GM23338 (cell line): ENCODE data around the gene SARM1. TPM values are rescaled to one million over a fixed set of nuclear protein-coding genes. Genes with fewer than 3 reads are reported as not detected.

Source experiments
- ATAC-seq: fragments of 200-7000 bp; cut with Tn5 transposase; 3 replicates; pipeline ENCODE4 v1.9.1; 2020
- DNase-seq: peaks from one replicate; pipeline ENCODE4 v3.0.0-alpha.2; 2015; ENCODE audit warnings: low spot score
- H2AFZ ChIP-seq: fragments of 200-600 bp; sonication (generic); 2 replicates; pipeline ENCODE4 v1.8.0; 2016; ENCODE audit warnings: antibody characterized with exemption, mild to moderate bottlenecking, moderate library complexity
- H3F3A ChIP-seq: fragments of 200-600 bp; sonication (generic); replicated peaks from 2 replicates; pipeline ENCODE4 v1.8.0; 2017; ENCODE audit warnings: antibody characterized with exemption, mixed run types, low read depth
- H3K27ac ChIP-seq: fragments of 200-600 bp; sonication (generic); 2 replicates; pipeline ENCODE4 v1.6.1; 2016; ENCODE audit warnings: low read depth
- H3K27me3 ChIP-seq: fragments of 200-600 bp; sonication (generic); 2 replicates; pipeline ENCODE4 v1.8.0; 2016; ENCODE audit warnings: mild to moderate bottlenecking, mixed run types, moderate library complexity; ENCODE audit not compliant: insufficient read depth
- H3K36me3 ChIP-seq: fragments of 200-600 bp; sonication (generic); 2 replicates; pipeline ENCODE4 v1.8.0; 2016; ENCODE audit warnings: mild to moderate bottlenecking; ENCODE audit not compliant: insufficient read depth
- H3K4me1 ChIP-seq: fragments of 200-600 bp; sonication (generic); 2 replicates; pipeline ENCODE4 v1.8.0; 2016; ENCODE audit warnings: mild to moderate bottlenecking, moderate library complexity; ENCODE audit not compliant: insufficient read depth
- H3K4me2 ChIP-seq: fragments of 200-600 bp; sonication (generic); 2 replicates; pipeline ENCODE4 v1.7.1; 2017; ENCODE audit warnings: mixed run types
- H3K4me3 ChIP-seq: fragments of 200-600 bp; sonication (generic); 2 replicates; pipeline ENCODE4 v1.6.1; 2016; ENCODE audit warnings: mixed run types
- H3K79me2 ChIP-seq: fragments of 200-600 bp; sonication (generic); replicated peaks from 2 replicates; pipeline ENCODE4 v1.8.0; 2017; ENCODE audit warnings: mild to moderate bottlenecking; ENCODE audit not compliant: insufficient read depth
- H3K9me2 ChIP-seq: fragments of 200-600 bp; sonication (generic); 2 replicates; pipeline ENCODE4 v1.8.0; 2017; ENCODE audit not compliant: insufficient read depth
- H4K20me1 ChIP-seq: fragments of 200-600 bp; sonication (generic); replicated peaks from 2 replicates; pipeline ENCODE4 v1.8.0; 2017; ENCODE audit warnings: mild to moderate bottlenecking; ENCODE audit not compliant: insufficient read depth
- H3K27ac Mint-ChIP-seq: 2 replicates; pipeline ENCODE4 v1.8.0; 2020; ENCODE audit warnings: inconsistent platforms, mild to moderate bottlenecking, moderate library complexity, mixed read lengths
- H3K27me3 Mint-ChIP-seq: 3 replicates; pipeline ENCODE4 v1.8.0; 2022; ENCODE audit warnings: low read depth, mild to moderate bottlenecking, moderate library complexity, mixed read lengths, inconsistent platforms; ENCODE audit not compliant: insufficient read depth, poor library complexity
- H3K36me3 Mint-ChIP-seq: 3 replicates; pipeline ENCODE4 v1.8.0; 2021; ENCODE audit warnings: low read depth, mild to moderate bottlenecking, inconsistent platforms, moderate library complexity, mixed read lengths
- H3K4me1 Mint-ChIP-seq: 3 replicates; pipeline ENCODE4 v1.8.0; 2020; ENCODE audit warnings: mild to moderate bottlenecking, inconsistent platforms, mixed read lengths
- H3K4me3 Mint-ChIP-seq: 3 replicates; pipeline ENCODE4 v1.8.0; 2021; ENCODE audit warnings: moderate library complexity, mild to moderate bottlenecking, inconsistent platforms, mixed read lengths
- H3K9me3 Mint-ChIP-seq: 3 replicates; pipeline ENCODE4 v1.8.0; 2020; ENCODE audit warnings: moderate library complexity, mild to moderate bottlenecking, inconsistent platforms, mixed read lengths
- CREB1 ChIP-seq: fragments of 250-450 bp; sonication (Bioruptor Pico); IDR thresholded peaks from 2 replicates; pipeline ENCODE4 v1.5.0; 2020; ENCODE audit warnings: low read depth, mild to moderate bottlenecking, moderate library complexity
- CTCF ChIP-seq, 2 experiments: fragments of 200-600 bp in 1 of 2; sonication (generic) in 1 of 2; conservative IDR thresholded peaks; 2 replicates each; pipeline versions ENCODE4 v1.5.1 to v1.6.1; 2016 to 2017; ENCODE audit warnings: antibody characterized with exemption in 2 of 2, low read depth in 2 of 2, mild to moderate bottlenecking in 2 of 2, moderate library complexity in 1 of 2
- ETS1 ChIP-seq: IDR thresholded peaks from 2 replicates; pipeline ENCODE4 v1.6.1; 2016; ENCODE audit warnings: antibody characterized with exemption
- EZH2 ChIP-seq: fragments of 200-600 bp; sonication (generic); IDR thresholded peaks from one replicate; pipeline ENCODE4 v1.8.0; 2017; ENCODE audit warnings: antibody characterized with exemption, mild to moderate bottlenecking, low read depth; ENCODE audit not compliant: unreplicated experiment
- NANOG ChIP-seq: IDR thresholded peaks from 2 replicates; pipeline ENCODE4 v1.6.1; 2016; ENCODE audit warnings: antibody characterized with exemption, borderline replicate concordance
- POLR2AphosphoS5 ChIP-seq: IDR thresholded peaks from 2 replicates; pipeline ENCODE4 v1.6.1; 2016; ENCODE audit warnings: antibody characterized with exemption, low read depth
- REST ChIP-seq: IDR thresholded peaks from one replicate; pipeline ENCODE4 v1.6.1; 2018; ENCODE audit warnings: antibody characterized with exemption; ENCODE audit not compliant: unreplicated experiment
- ZNF114 ChIP-seq: fragments of 250-450 bp; sonication (Bioruptor Pico); IDR thresholded peaks from 2 replicates; pipeline ENCODE4 v1.5.0; 2020; ENCODE audit warnings: mild to moderate bottlenecking, moderate library complexity
- ZNF331 ChIP-seq: fragments of 250-450 bp; sonication (Bioruptor Pico); IDR thresholded peaks from 2 replicates; pipeline ENCODE4 v1.5.0; 2020; ENCODE audit warnings: low read depth, mild to moderate bottlenecking, moderate library complexity
- polyA plus RNA-seq: library from polyadenylated mRNA; unstranded; fragments of >200 nt; fragmentation: Nextera tagmentation; extraction: Ambion mirVana; gene quantifications from 2 replicates; pipeline ENCODE4 v1.2.1, GENCODE V29; 2016
- total RNA-seq: library from RNA; depleted of rRNA; stranded (reverse); fragments of >200 nt; shearing (Covaris generic); gene quantifications from 2 replicates; pipeline ENCODE4 v1.2.3, GENCODE V29; 2014

The SARM1 gene
- total and polyA plus RNA-seq, 2 experiments from 2014 or later: 0.89 to 15.3 TPM

GRCh38 chr17:28372945-28373274 lies 1.4 kb downstream of the SARM1 start (continued):
- TF ChIP-seq EZH2 (no peak), CREB1 (CRISPR knock-in tag) (no peak), POLR2AphosphoS5 (no peak), ZNF114 (CRISPR knock-in tag) (no peak), REST (no peak), ETS1 (no peak), ZNF331 (CRISPR knock-in tag) (no peak)

- DNase-seq: no peak
- H3K9me3 Mint-ChIP-seq: no peaks in the 10 kb centered on the region; the same call in 2 of the 3 replicates
- no peak overlapping the region for H3K27ac Mint-ChIP-seq
- H3K27me3 Mint-ChIP-seq: peaks cover 55% of the 10 kb centered on the region
- Histone ChIP-seq H3K27ac (no peak overlapping the region), H3K27me3 (peaks cover 58% of the 10 kb centered on the region), H2AFZ (no peak overlapping the region), H3K36me3 (no peaks in the 10 kb centered on the region), H3F3A (0 out of 2 replicates have a peak, but pooled peaks cover 7% of the 10 kb centered on the region), H3K4me3 (no peak overlapping the region), H3K4me2 (no peak overlapping the region), H3K9me2 (no peaks in the 10 kb centered on the region), H4K20me1 (peaks cover 5% of the 10 kb centered on the region; the same call in 1 of the 2 replicates), H3K79me2 (no peaks in the 10 kb centered on the region), H3K4me1 (peaks cover 11% of the 10 kb centered on the region; the same call in 1 of the 2 replicates)
- no peak for ATAC-seq
- H3K4me1 Mint-ChIP-seq: peaks cover 7% of the 10 kb centered on the region
- no peak overlapping the region for H3K4me3 Mint-ChIP-seq
- no peaks in the 10 kb centered on the region; the same call in 2 of the 3 replicates for H3K36me3 Mint-ChIP-seq
- no peak for TF ChIP-seq POLR2AphosphoS5
- TF ChIP-seq CTCF (conservative IDR thresholded peaks at IDR 0.05; ENCODE audit: low read depth in 2 of 2): no peak
- TF ChIP-seq ETS1: no peak
- no peak for TF ChIP-seq NANOG
- TF ChIP-seq EZH2: no peak
Measured at GRCh38 chr17:28379814-28380801, 8.6 kb downstream of the SARM1 start.
